ENCODE measurements around the gene EME2.

Gene EME2

GRCh38 chr16:1768061-1768766, 4.4 kb upstream of the EME2 start:
- no peak for DNase-seq

- no peak for DNase-seq
Measured at GRCh38 chr16:1768767-1769401, 3.7 kb upstream of the EME2 start.

- no peak for DNase-seq
Measured at GRCh38 chr16:1769402-1770300, 3.0 kb upstream of the EME2 start.

- DNase-seq: peak; percentile 73
Measured at GRCh38 chr16:1770328-1771187, 2.1 kb upstream of the EME2 start.

GRCh38 chr16:1771188-1771863, 1.3 kb upstream of the EME2 start, which contains the start of gene NME3:
TSS of gene NME3 (minus strand) at chr16:1771543. CDS start at chr16:1771534, 9 bp downstream.
- DNase-seq: no peak

- DNase-seq: no peak
Measured at GRCh38 chr16:1771864-1772361, 697 bp upstream of the EME2 start.

- DNase-seq: peak; percentile 78
Measured at GRCh38 chr16:1772908-1773702, 495 bp downstream of the EME2 start, which contains the start of gene MRPS34. TSS of gene MRPS34 (minus strand) at chr16:1773134. CDS start at chr16:1773119, 15 bp downstream.

GRCh38 chr16:1773703-1774447, 1.3 kb downstream of the EME2 start:
- no peak for DNase-seq

GRCh38 chr16:1774448-1774780, 1.8 kb downstream of the EME2 start:
- DNase-seq: no peak

- no peak for DNase-seq
Measured at GRCh38 chr16:1775006-1775845, 2.6 kb downstream of the EME2 start.

- DNase-seq: no peak
Measured at GRCh38 chr16:1775846-1776671, 3.4 kb downstream of the EME2 start.

GRCh38 chr16:1776672-1776955, 4.0 kb downstream of the EME2 start:
- DNase-seq: no peak

GRCh38 chr16:1776991-1777374, 4.4 kb downstream of the EME2 start:
- DNase-seq: no peak

- no peak for DNase-seq
Measured at GRCh38 chr16:1777375-1778199, 5.0 kb downstream of the EME2 start.

- DNase-seq: no peak
Measured at GRCh38 chr16:1778200-1779179, 5.9 kb downstream of the EME2 start.

- DNase-seq: no peak
Measured at GRCh38 chr16:1779234-1779701, 6.7 kb downstream of the EME2 start.
